ENCODE data around the gene CHRNE. TPM values are rescaled to one million over a fixed set of nuclear protein-coding genes. Genes with fewer than 3 reads are reported as not detected.
A peak's percentile ranks its signal among the peaks of the same experiment; 100 is the strongest.

The CHRNE gene
- total and polyA plus RNA-seq, 2 of the 13 experiments (the other 11 are each of a cell fraction or from before 2014, with no cell fraction given), result 0.53 to 0.59 TPM

GRCh38 chr17:4944554-4945175 lies 41.8 kb upstream of the CHRNE start (continued):
- TF ChIP-seq ZHX1 (CRISPR knock-in tag; IDR thresholded peaks at IDR 0.05; ENCODE audit: low read depth) (no peak), RBM22 (optimal IDR thresholded peaks at IDR 0.05; ENCODE audit: low read length) (peak; percentile 7), ERF (CRISPR knock-in tag; IDR thresholded peaks at IDR 0.05) (no peak), HIVEP1 (CRISPR knock-in tag; IDR thresholded peaks at IDR 0.05) (no peak), NCOA2 (CRISPR knock-in tag; IDR thresholded peaks at IDR 0.05) (no peak), E2F1 (CRISPR knock-in tag; IDR thresholded peaks at IDR 0.05) (no peak), KLF15 (CRISPR knock-in tag; IDR thresholded peaks at IDR 0.05; ENCODE audit: borderline replicate concordance) (no peak), SMYD3 (CRISPR knock-in tag; IDR thresholded peaks at IDR 0.05) (no peak), MBNL3 (CRISPR knock-in tag; conservative IDR thresholded peaks at IDR 0.05) (no peak), CBX2 (IDR thresholded peaks at IDR 0.05; ENCODE audit: low read depth, low read length) (no peak), CBX2 (CRISPR knock-in tag; IDR thresholded peaks at IDR 0.05; ENCODE audit: low read depth) (no peak), MYC (CRISPR knock-in tag; IDR thresholded peaks at IDR 0.05; ENCODE audit: borderline replicate concordance) (no peak), HES4 (CRISPR knock-in tag; IDR thresholded peaks at IDR 0.05; ENCODE audit: borderline replicate concordance) (no peak), MXI1 (IDR thresholded peaks at IDR 0.05; ENCODE audit: borderline replicate concordance, low read depth, low read length) (no peak), POLR2G (IDR thresholded peaks at IDR 0.05; ENCODE audit: low read depth, low read length) (peak; percentile 75)
- TF ChIP-seq, protein P1, sequence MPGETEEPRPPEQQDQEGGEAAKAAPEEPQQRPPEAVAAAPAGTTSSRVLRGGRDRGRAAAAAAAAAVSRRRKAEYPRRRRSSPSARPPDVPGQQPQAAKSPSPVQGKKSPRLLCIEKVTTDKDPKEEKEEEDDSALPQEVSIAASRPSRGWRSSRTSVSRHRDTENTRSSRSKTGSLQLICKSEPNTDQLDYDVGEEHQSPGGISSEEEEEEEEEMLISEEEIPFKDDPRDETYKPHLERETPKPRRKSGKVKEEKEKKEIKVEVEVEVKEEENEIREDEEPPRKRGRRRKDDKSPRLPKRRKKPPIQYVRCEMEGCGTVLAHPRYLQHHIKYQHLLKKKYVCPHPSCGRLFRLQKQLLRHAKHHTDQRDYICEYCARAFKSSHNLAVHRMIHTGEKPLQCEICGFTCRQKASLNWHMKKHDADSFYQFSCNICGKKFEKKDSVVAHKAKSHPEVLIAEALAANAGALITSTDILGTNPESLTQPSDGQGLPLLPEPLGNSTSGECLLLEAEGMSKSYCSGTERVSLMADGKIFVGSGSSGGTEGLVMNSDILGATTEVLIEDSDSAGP (CRISPR knock-in tag; IDR thresholded peaks at IDR 0.05; ENCODE audit: borderline replicate concordance), result peak; percentile 34; the same call in 1 of the 2 replicates
